HG02885 (cell line): ENCODE results near the gene XRN2.

Source experiments
- ATAC-seq: cut with Tn5 transposase; IDR thresholded peaks from one replicate; pipeline ENCODE4 v1.9.1; 2021; ENCODE audit warnings: mild to moderate bottlenecking; ENCODE audit not compliant: unreplicated experiment, poor library complexity

The XRN2 gene

DNA sequence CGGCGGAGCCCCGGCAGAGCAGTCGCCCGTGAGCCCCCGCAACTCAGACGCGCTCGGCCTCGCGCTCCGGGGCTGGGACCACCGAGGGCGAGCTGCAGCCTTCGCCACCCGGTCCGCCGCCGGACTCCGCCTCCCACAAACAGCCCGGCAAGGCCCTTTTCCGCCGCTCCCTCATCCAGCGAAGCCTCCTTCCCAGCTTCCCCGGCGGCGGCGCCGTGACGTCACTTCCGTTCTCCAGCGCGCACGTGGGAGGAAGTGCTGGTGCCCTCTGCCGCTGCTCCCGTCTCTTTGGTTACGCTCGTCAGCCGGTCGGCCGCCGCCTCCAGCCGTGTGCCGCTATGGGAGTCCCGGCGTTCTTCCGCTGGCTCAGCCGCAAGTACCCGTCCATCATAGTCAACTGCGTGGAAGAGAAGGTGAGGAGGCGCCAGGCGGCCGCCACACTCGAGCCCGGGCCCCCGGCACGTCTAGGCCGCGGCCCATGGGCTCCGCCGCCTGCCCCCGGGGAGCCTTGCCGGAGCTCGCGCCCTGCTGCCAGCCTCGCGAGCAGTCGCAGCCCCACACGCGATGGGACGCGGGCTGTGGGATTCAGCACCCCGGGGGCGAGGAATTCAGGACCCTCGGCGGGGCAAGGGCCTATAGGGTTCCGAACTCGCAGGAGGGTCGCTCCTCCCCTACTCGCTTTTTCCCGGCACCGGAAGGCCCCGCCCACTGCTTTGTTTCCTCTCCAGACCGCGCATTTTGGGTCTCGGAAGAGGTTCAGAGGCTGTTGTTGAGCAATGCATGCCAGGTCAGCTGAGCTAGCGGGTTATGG is at the start of gene XRN2:
TSS of gene XRN2 (plus strand) at position 271 of the 811 bp plus-strand sequence. CDS start at position 339, 68 bp downstream.
- peak; percentile 93 for ATAC-seq

DNA sequence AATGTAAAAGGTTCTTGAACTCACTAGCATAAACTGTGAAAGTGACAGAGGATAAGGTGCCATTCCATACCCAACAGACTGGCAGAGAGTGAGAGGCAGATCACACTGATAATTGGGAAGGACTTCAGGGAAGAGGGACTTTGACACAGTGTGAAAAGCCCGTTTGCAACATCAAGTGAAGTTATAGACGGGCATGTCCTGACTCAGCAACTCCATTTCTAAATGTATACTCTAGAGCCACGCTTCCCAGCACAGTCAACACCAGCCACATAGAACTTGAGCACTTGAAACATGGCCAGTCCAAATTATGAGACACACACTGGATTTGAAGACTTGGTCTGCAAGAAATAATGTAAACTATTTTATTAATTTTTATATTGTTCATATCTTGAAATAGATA is 45.9 kb upstream of the XRN2 start:
- ATAC-seq = no peak

- no peak for ATAC-seq
Measured at GRCh38 chr20:21258411-21258810, 44.7 kb upstream of the XRN2 start.

- ATAC-seq = no peak
Measured at GRCh38 chr20:21259346-21259745, 43.8 kb upstream of the XRN2 start.

- ATAC-seq = no peak
Measured at GRCh38 chr20:21262812-21263211, 40.3 kb upstream of the XRN2 start.

GRCh38 chr20:21265261-21266190 is 37.6 kb upstream of the XRN2 start:
- ATAC-seq = no peak

DNA sequence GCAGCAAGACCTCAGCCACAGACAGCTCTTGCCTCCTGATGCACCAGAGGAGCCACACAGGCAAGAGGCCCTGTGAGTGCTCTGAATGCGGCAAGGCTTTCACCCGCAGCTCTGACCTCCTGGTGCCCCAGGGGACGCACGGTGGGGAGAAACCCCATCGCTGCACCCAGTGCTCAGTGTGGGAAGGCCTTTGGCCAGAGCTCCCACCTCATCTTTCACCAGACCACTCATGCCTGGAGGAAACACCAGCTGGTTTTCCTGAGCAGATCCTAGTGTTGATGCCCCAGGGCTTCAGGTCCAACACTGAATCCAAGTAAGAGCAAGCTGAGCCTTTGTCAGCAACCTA is 37.0 kb upstream of the XRN2 start:
- ATAC-seq = no peak

GRCh38 chr20:21269772-21270171 is 33.4 kb upstream of the XRN2 start:
- no peak for ATAC-seq

- no peak for ATAC-seq
Measured at GRCh38 chr20:21270806-21271205, 32.3 kb upstream of the XRN2 start.

DNA sequence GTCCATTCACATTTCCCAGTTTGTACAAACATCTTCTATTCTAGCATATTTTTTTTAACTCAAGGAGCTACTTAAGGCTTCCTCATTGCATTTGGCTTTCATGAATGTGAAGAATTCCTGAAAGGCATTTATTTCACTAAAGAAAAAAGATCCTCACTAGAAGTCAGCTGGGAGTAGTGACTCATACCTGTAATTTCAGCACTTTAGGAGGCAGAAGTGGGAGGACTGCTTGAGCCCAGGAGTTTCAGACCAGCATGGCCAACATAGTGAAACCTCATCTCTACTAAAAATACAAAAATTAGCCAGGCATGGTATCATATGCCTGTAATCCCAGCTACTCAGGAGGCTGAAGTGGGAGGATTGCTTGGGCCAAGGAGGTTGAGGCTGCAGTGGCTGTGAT is 30.9 kb upstream of the XRN2 start:
- ATAC-seq = peak; percentile 67

GRCh38 chr20:21272679-21273078 is 30.5 kb upstream of the XRN2 start:
- peak; percentile 64 for ATAC-seq

DNA sequence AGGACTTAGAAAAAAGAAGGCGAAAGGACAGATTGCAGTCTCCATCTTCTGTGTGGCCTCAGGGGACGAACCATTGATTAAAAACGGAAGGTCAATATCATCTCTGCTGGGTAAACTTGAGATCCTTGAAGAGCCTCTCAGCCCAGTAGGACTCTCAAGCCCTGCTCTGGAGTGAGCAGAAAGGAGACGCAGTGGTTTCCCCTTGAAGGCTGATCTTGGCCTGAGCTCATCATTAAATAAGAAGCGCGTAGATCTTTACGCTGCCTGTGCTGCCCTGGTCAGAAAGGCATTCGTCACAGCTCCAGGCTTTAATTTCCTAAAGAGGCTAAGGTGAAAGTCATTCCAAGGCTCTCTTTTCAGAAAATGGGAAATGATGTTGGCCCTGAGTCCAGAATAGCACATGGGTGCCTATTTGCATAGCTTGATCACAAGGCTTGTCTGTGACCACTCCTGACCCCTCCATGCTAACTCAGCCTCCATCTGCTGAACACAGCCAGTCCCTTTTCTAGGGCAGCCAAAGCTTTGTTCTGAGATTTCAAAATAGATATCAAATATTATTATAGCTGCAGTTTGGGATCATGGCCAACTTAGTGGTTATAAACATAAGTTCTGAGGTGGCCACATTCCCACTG is 29.3 kb upstream of the XRN2 start:
- ATAC-seq = no peak

DNA sequence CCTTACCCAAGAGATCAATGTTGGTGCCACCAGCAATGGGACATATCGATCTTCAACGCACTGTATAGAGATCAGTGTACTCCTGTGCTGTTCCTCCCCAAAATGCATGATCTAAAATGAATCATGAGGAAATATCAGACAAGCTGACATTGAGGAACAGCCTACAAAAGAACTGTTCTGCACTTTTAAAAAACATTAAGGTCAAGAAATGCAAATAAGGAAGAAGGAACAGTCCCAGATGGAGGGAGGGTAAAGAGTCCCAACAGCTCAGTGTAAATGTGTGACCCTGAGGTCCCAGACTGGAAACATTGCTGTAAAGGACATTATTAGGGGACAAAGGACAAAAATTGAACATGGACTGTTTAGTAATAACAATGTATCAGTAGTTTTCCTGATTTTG is 24.3 kb upstream of the XRN2 start:
- ATAC-seq = no peak

DNA sequence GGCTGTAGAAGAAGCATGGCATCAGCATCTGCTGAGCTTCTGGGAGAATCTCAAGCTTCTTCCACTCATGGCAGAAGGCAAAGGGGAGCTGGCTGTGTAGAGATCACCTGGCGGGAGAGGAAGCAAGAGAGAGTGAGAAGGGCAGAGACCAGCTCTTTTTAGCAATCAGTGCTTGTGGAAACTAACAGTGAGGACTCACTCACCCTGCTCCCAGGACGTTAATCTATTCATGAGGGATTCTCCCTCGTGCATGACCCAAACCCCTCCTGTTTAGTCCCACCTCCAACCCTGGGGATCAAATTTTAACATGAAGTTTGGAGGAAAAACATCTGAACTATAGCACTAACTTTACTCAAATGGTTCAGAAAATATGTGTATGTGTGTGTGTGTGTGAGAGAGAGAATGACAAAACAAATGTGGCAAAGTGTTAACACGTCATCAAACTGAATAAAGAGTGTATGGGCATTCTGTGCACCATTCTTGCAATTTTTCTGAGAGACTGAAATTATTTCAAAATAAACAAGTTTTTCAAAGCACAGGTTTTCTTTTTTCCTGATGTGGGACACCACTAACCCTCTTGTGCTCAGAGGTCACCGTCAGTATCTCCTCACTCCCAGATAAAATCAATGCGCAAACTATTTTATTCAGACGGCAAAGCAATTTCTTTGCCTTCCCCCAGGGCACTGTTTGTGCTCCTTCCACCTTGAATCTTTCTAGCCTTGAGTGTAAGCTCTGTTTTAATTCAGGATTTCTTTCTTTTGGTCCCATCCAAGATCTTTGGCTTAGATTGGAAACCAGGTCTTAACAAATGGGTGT is 23.2 kb upstream of the XRN2 start:
- no peak for ATAC-seq

GRCh38 chr20:21280522-21281016 is 22.6 kb upstream of the XRN2 start:
- peak; percentile 92 for ATAC-seq

DNA sequence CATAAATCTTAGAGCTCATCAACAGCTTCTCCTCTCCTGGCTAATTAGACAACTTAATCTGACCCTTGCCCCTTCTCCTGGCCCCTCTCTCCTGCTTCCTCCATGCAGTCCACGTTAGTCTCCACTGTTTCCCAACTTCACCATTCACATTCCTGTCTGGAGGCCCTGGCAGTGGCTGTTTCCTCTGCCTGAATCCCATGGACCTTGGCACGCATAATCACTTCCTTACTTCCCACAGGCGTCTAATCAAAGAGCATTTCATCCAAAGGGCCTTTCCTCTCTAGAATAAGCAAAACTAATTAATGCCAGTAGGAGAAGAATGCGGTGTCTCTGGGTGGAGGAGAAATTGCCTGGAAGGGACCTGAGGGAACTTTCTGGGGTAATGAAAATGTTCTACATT is 16.4 kb upstream of the XRN2 start:
- ATAC-seq = no peak

GRCh38 chr20:21288587-21289370 is 14.4 kb upstream of the XRN2 start:
- ATAC-seq = no peak

- no peak for ATAC-seq
Measured at GRCh38 chr20:21289651-21290050, 13.5 kb upstream of the XRN2 start.

- no peak for ATAC-seq
Measured at GRCh38 chr20:21291026-21291425, 12.1 kb upstream of the XRN2 start.
